SK-N-MC (cell line): ENCODE measurements around the gene CTNNA3.

ENCODE experiments used
- DNase-seq: peaks from one replicate; pipeline ENCODE4 v3.0.0-alpha.2; 2011; ENCODE audit warnings: low read depth, low spot score
- H3K27ac ChIP-seq: fragments of 200-600 bp; sonication (generic); 2 replicates; pipeline ENCODE4 v1.5.1; 2016; ENCODE audit warnings: mixed run types
- H3K36me3 ChIP-seq: fragments of 200-600 bp; sonication (generic); 2 replicates; pipeline ENCODE4 v1.6.1; 2017; ENCODE audit warnings: antibody characterized with exemption, low read length, mixed read lengths; ENCODE audit not compliant: insufficient read depth
- H3K4me3 ChIP-seq: fragments of 200-600 bp; sonication (generic); 2 replicates; pipeline ENCODE4 v1.5.1; 2016
- H3K9ac ChIP-seq: fragments of 200-600 bp; sonication (generic); 2 replicates; pipeline ENCODE4 v1.8.0; 2017; ENCODE audit warnings: mixed run types, mixed read lengths; ENCODE audit not compliant: insufficient read length
- H3K9me3 ChIP-seq: fragments of 200-600 bp; sonication (generic); 2 replicates; pipeline ENCODE4 v1.6.1; 2017; ENCODE audit warnings: low read depth, mild to moderate bottlenecking, antibody characterized with exemption, low read length, moderate library complexity, mixed read lengths
- EZH2 ChIP-seq: fragments of 200-600 bp; sonication (generic); IDR thresholded peaks from one replicate; pipeline ENCODE4 v1.6.1; 2017; ENCODE audit warnings: antibody characterized with exemption
- FOXP2 ChIP-seq: optimal IDR thresholded peaks from 2 replicates; pipeline ENCODE3; 2011; ENCODE audit warnings: mild to moderate bottlenecking, moderate library complexity; ENCODE audit not compliant: insufficient read depth; ENCODE audit errors: extremely low read length, control extremely low read depth
- POLR2AphosphoS5 ChIP-seq: IDR thresholded peaks from 2 replicates; pipeline ENCODE4 v1.6.1; 2012; ENCODE audit warnings: mild to moderate bottlenecking, low read depth, low read length, borderline replicate concordance

Gene CTNNA3

DNA sequence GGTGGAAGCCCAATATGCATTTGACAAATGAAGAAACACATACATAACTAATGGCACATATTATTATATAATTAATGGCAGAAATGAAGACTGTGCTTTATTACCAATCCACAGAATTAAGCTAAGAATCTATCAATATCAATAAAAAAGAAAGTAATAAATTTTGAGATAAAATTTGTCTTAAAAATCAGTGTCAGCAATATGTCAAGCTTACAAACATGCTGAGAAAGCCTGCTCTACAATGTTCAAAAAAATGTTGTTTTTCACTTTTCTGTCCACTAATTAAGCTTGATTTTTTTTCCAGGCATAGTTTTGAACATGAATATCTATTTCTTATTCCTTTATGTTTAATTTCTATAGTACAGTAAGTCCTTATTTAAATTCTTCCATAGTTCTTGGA is 1491.2 kb downstream of the CTNNA3 start:
- Histone ChIP-seq H3K27ac (no peak overlapping the region), H3K9ac (no peak overlapping the region), H3K9me3 (no peaks in the 10 kb centered on the region), H3K4me3 (no peak overlapping the region), H3K36me3 (no peaks in the 10 kb centered on the region)
- TF ChIP-seq FOXP2, result no peak
- no peak for TF ChIP-seq EZH2
- TF ChIP-seq POLR2AphosphoS5, result no peak
- no peak for DNase-seq

DNA sequence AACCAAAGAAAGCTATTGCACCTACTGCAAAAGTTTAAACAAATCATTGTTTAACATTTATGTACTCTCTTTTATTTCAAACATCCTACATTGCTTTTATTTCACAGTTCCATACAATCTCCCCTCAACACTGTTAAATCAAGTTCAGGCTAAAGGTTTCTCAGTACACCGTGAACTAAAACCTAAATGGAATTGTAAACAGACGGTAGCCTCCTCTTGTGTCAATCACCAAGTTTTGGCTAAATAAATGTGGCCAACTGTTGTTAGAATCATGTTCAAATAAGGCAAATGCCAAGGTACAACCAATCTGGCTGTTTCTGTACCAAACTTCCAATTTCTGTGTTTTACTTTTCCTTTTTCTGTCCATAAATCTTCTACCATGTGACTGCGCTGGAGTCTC is 1493.9 kb downstream of the CTNNA3 start:
- H3K27ac ChIP-seq, result no peak overlapping the region
- no peak overlapping the region for H3K9ac ChIP-seq

DNA sequence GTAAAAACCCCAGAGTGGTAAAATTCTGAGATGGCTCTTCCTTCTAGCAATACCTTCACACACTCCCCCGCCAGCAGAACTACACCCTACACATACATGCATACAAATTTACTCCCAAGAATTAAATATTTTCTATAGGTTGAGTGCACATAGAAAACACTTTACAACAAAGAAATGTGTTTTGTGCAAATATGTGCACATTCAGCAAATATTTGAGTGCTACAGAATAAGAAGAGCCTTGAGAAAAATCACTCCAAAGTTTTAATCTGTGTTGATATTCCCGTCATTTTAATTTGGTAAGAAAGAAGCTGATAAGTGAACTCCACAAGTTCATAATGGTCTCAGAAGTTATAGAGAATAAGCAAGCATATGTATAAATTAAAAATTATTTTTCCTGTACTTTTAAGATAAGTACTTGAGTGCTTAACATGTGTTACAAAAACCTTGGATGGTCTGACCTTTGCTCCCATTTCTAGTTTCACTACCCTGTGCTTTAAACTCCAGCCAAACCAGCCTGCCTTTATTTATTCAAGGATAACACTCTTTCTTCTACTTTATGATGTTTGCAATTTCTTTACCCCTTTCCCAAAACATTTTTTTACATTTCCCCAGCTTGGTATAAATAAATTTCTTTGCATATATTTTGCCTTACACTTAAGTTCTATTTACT is 1503.7 kb downstream of the CTNNA3 start:
- Histone ChIP-seq H3K9ac (no peak overlapping the region), H3K9me3 (no peaks in the 10 kb centered on the region), H3K27ac (no peak overlapping the region), H3K36me3 (no peaks in the 10 kb centered on the region), H3K4me3 (no peak overlapping the region)
- DNase-seq, result no peak
- TF ChIP-seq EZH2 (no peak), POLR2AphosphoS5 (no peak), FOXP2 (no peak)

More for the DNA sequence above, 1493.9 kb downstream of the CTNNA3 start:
- H3K9me3 ChIP-seq, result no peaks in the 10 kb centered on the region
- no peak for DNase-seq
- TF ChIP-seq FOXP2, result no peak
- TF ChIP-seq POLR2AphosphoS5, result no peak
- TF ChIP-seq EZH2, result no peak
- H3K4me3 ChIP-seq, result no peak overlapping the region
- H3K36me3 ChIP-seq, result no peaks in the 10 kb centered on the region

DNA sequence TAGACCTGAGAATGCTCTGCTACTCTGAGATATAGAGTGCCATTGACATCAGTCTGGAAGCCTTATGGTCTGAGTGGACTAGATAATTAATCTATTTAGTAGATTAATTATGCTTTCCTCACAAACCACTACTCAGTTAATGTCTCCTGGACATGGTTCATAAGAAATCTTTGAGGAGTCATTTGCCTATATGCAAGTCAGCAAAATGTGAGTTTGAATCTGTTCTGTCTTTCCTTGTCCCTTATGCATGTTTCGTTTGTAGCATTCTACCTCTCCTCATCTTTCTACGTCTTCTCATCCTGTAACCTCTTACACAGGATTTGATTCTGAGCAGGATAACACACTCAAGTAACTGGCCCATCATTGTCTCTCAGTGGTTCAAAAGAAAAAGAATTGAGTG is 1505.6 kb downstream of the CTNNA3 start:
- no peak overlapping the region for H3K9ac ChIP-seq
- no peak for TF ChIP-seq FOXP2
- H3K4me3 ChIP-seq, result no peak overlapping the region
- no peak overlapping the region for H3K27ac ChIP-seq
- H3K36me3 ChIP-seq, result no peaks in the 10 kb centered on the region
- DNase-seq, result no peak
- no peaks in the 10 kb centered on the region for H3K9me3 ChIP-seq

DNA sequence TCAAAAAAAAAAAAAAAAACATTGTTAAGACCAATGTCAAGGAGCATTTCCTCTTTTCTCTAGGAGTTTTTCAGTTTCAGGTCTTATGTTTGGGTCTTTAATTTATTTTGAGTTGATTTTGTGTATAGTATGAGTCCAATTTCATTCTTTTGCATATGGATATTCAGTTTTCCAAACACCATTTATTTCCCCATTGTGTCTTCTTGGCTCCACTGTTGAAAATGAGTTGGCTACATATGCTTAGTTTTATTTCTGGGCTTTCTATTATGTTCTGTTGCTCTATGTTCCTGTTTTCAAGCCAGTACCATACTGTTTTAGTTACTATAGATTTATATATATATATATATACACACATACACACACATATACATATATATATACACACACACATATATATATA is 1506.7 kb downstream of the CTNNA3 start:
- H3K9ac ChIP-seq, result no peak overlapping the region
- no peaks in the 10 kb centered on the region for H3K36me3 ChIP-seq
- H3K9me3 ChIP-seq, result no peaks in the 10 kb centered on the region
- no peak for DNase-seq
- H3K27ac ChIP-seq, result no peak overlapping the region
- H3K4me3 ChIP-seq, result no peak overlapping the region
- TF ChIP-seq POLR2AphosphoS5 (no peak), EZH2 (no peak), FOXP2 (no peak)

DNA sequence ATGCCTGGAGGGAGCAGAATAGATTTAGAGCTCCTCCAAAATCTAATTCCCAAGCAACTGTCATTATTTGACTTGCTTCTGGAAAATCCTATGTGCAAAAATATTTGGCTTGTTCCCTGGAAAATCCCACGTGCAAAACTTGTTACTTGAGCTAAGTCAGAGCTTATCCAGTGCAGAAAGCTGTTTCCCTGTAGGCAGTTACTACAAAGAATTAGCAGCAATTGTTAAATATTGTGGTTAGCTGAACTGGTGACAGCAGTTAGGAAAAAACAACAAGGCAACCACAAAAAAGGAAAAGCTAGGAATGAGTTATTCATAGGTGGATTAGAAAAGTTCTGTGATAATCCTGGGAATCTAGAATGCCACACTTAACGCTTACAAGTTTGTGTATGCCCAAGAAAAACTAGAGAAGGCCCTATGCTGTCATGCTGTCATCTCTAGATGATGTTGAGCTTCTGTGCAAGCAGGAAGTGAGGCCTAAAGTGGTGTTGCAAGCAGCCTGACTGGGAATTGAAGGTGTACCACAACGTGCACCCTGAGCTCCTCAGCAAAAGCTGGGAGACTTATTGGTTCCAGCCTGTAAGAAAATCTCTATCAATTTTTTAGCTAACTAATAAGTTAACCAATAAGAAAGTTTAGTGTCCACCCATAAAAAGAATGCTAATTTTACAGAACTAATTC is 1508.8 kb downstream of the CTNNA3 start:
- H3K36me3 ChIP-seq, result no peaks in the 10 kb centered on the region
- no peak for DNase-seq
- no peak overlapping the region for H3K9ac ChIP-seq
- no peak overlapping the region for H3K27ac ChIP-seq
- H3K9me3 ChIP-seq, result no peaks in the 10 kb centered on the region
- TF ChIP-seq EZH2, result no peak
- TF ChIP-seq POLR2AphosphoS5, result no peak
- no peak for TF ChIP-seq FOXP2
- H3K4me3 ChIP-seq, result no peak overlapping the region

DNA sequence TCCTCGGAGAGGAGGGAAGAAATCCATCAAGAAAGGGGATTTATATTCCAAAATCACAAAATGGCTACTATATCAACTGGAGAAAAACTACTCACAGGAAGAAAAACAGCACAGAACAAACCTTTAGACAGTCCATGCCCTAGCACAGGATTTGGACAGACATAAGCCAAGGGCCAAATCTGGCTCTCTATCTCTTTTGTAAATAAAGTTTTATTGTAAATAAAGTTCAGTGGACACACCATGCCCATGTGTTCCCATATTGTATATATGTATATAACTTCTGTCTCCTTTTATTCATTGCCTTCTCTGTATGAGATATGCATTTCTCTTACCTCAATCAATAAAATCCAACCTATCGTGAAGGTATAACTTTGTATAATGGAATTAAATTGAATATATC is 1513.0 kb downstream of the CTNNA3 start:
- H3K36me3 ChIP-seq, result no peaks in the 10 kb centered on the region
- H3K9me3 ChIP-seq, result no peaks in the 10 kb centered on the region
- no peak overlapping the region for H3K27ac ChIP-seq
- DNase-seq, result no peak
- no peak overlapping the region for H3K9ac ChIP-seq
- H3K4me3 ChIP-seq, result no peak overlapping the region
- TF ChIP-seq FOXP2, result no peak
- TF ChIP-seq POLR2AphosphoS5, result no peak
- TF ChIP-seq EZH2, result no peak

DNA sequence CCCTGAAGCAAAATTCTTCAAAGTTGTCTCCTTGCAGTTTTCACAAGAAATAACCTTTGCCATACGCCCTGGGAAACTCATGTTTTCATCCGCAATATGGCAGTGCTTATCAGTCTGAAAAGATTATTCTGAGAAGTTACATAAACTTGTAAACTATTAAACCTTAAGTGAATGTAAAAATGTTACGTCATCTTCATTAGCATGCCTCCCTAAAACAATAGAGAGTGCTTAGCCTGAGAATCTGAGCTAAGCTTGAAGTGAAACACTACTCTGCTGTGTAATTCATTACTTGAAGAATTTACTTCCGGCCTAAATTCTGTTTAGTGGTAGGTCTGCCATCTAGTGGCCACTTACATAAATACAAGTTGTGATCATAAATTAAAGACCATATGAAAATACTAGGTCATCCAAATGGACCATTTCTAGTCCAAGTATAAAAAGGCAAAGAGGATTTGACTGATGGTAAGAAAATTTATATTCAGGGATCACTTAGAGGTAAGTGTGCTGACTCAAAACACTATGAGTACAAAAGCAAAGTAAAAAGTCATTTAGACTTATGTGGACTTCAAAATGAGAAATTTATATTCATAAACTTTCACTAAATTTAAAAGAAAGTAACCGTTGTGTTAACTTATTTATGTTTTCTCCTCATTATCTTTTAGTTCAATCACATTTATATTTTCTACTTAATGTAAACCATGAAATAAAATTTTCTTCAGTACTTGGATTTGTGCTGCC is 1515.2 kb downstream of the CTNNA3 start:
- H3K36me3 ChIP-seq, result no peaks in the 10 kb centered on the region
- H3K27ac ChIP-seq, result no peak overlapping the region
- no peak for TF ChIP-seq FOXP2
- TF ChIP-seq EZH2, result no peak
- TF ChIP-seq POLR2AphosphoS5, result no peak
- H3K4me3 ChIP-seq, result no peak overlapping the region
- no peaks in the 10 kb centered on the region for H3K9me3 ChIP-seq
- DNase-seq, result peak; percentile 20
- no peak overlapping the region for H3K9ac ChIP-seq

DNA sequence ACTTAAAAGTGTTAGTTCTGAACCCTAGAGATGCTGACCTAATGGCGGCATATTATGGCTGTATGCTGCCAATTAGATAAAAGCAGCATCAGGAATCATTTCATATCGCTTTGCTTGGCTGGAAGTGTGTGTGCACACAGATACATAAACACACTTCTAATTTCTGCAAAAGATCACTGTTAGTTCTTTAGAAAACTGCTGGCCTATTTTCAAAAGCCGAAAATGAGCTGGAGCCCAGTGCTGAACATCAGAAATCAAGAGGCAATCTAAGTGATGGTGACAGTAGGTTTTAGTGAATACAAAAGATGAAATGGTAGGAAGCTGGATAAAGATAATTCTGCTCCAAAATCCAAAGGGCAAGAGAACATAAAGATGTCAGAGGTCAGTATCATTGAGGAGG is 1516.0 kb downstream of the CTNNA3 start:
- no peak overlapping the region for H3K4me3 ChIP-seq
- no peak overlapping the region for H3K27ac ChIP-seq
- DNase-seq, result no peak
- H3K36me3 ChIP-seq, result no peaks in the 10 kb centered on the region
- H3K9me3 ChIP-seq, result no peaks in the 10 kb centered on the region
- TF ChIP-seq EZH2 (no peak), FOXP2 (no peak), POLR2AphosphoS5 (no peak)
- no peak overlapping the region for H3K9ac ChIP-seq
